Activated B cell treated with CpG ODN at 0.5 μM for 24 hours (primary cell): Measurements from ENCODE around the gene ATF6. TPM values are rescaled to one million over a fixed set of nuclear protein-coding genes. Genes with fewer than 3 reads are reported as not detected.

Experiments
- ATAC-seq: fragments of 200-7000 bp; cut with Tn5 transposase; one replicate; pipeline ENCODE4 v1.10.0; 2021; ENCODE audit warnings: low read depth, mild to moderate bottlenecking, moderate library complexity
- CTCF ChIA-PET: fragments of 350-600 bp; sonication (Branson Sonifier 250); formaldehyde crosslinking; loops from one replicate; lab custom pipeline; 2021; ENCODE audit warnings: antibody characterized with exemption; lab: Charles Lee
- POLR2A ChIA-PET: fragments of 350-600 bp; sonication (Branson Sonifier 250); formaldehyde crosslinking; loops from one replicate; lab custom pipeline; 2021; ENCODE audit warnings: antibody characterized with exemption; lab: Charles Lee
- DNase-seq: peaks from one replicate; pipeline ENCODE4 v3.0.0; 2022
- H3K27ac Mint-ChIP-seq: one replicate; pipeline ENCODE4 v1.8.0; 2020; ENCODE audit warnings: mixed read lengths
- H3K27me3 Mint-ChIP-seq: one replicate; pipeline ENCODE4 v1.8.0; 2021; ENCODE audit warnings: mixed read lengths
- H3K36me3 Mint-ChIP-seq: one replicate; pipeline ENCODE4 v1.8.0; 2021; ENCODE audit warnings: low read depth, mixed read lengths
- H3K4me1 Mint-ChIP-seq: one replicate; pipeline ENCODE4 v1.8.0; 2021; ENCODE audit warnings: mixed read lengths
- H3K4me3 Mint-ChIP-seq: one replicate; pipeline ENCODE4 v1.8.0; 2020; ENCODE audit warnings: mild to moderate bottlenecking, mixed read lengths
- H3K9me3 Mint-ChIP-seq: one replicate; pipeline ENCODE4 v1.8.0; 2020; ENCODE audit warnings: mixed read lengths
- intact Hi-C: fragments of 100-400 bp; cut with micrococcal nuclease; formaldehyde crosslinking; loops from one replicate; pipeline ENCODE4 v1.15.1; 2024
- total RNA-seq: library from RNA; stranded (reverse); gene quantifications from 2 replicates; pipeline ENCODE4 v1.2.3, GENCODE V29; 2022
- TF ChIP-seq, protein P1 (sequence below): fragments of 200-600 bp; IDR thresholded peaks from one replicate; pipeline ENCODE4 v1.8.0; 2022; ENCODE audit warnings: antibody characterized with exemption, mild to moderate bottlenecking

ATF6 gene
- total RNA-seq, 1 donor from 2014 or later = 24.6 TPM

DNA sequence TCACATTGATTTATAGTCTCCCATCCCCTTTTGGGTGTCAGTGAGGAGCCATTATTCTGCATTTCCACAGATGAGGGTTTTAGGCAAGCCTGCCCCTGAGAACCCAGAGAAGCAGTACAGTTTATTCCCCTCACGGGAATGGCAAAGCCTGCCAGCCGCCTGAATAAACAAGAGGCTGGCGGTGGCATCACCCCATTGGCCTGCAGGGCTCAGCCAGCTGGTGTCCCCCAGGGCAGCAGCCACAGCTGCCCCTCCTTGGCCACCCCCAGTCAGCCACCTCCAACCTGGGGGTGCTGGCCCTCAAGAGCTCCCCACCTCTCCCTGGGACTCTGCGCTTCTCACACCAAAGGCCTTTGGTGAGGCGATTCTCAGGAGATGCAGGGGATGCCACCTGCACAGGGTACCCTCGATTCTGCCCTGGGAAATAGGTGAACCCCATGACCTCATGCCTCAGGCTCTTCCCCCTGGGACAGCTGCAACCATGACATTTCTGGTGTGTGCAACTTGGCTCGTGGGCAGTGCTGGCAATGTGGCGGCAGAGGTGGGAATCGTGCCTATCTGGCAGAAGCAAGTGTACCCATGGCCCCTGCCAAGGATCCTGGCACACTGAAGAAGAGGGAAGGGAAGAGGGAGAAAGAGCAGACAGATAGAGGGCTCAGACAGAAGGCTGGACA is 243.5 kb downstream of the ATF6 start:
- H3K36me3 Mint-ChIP-seq = no peaks in the 10 kb centered on the region
- CTCF ChIA-PET = no interaction called here
- peaks cover 2% of the 10 kb centered on the region for H3K9me3 Mint-ChIP-seq
- H3K27ac Mint-ChIP-seq = no peak overlapping the region
- peaks cover 13% of the 10 kb centered on the region for H3K27me3 Mint-ChIP-seq
- intact Hi-C loops = no loop called here
- ATAC-seq = no peak
- no peak overlapping the region for H3K4me3 Mint-ChIP-seq
- TF ChIP-seq, protein P1, sequence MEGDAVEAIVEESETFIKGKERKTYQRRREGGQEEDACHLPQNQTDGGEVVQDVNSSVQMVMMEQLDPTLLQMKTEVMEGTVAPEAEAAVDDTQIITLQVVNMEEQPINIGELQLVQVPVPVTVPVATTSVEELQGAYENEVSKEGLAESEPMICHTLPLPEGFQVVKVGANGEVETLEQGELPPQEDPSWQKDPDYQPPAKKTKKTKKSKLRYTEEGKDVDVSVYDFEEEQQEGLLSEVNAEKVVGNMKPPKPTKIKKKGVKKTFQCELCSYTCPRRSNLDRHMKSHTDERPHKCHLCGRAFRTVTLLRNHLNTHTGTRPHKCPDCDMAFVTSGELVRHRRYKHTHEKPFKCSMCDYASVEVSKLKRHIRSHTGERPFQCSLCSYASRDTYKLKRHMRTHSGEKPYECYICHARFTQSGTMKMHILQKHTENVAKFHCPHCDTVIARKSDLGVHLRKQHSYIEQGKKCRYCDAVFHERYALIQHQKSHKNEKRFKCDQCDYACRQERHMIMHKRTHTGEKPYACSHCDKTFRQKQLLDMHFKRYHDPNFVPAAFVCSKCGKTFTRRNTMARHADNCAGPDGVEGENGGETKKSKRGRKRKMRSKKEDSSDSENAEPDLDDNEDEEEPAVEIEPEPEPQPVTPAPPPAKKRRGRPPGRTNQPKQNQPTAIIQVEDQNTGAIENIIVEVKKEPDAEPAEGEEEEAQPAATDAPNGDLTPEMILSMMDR = no peak
- DNase-seq = no peak
- POLR2A ChIA-PET = no interaction called here
- no peaks in the 10 kb centered on the region for H3K4me1 Mint-ChIP-seq

DNA sequence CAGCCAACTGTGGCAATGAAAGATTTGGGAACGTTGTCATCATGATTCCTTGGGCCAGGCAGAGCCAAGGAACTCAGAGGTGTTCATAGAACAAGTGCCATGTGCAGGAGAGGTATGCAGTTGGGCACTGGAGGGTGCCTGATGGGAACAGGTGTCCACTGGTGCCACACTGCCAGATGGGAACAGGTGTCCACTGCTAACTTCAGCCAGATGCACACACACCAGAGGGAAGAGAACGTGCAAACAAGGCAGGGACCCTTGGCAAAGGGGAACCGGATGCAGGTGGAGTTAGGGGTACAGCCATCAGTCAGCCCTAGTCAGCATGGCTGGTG is 244.0 kb downstream of the ATF6 start:
- intact Hi-C loops = no loop called here
- H3K36me3 Mint-ChIP-seq = no peaks in the 10 kb centered on the region
- no peak for DNase-seq
- CTCF ChIA-PET = no interaction called here
- H3K9me3 Mint-ChIP-seq = peaks cover 2% of the 10 kb centered on the region
- POLR2A ChIA-PET = no interaction called here
- TF ChIP-seq, protein P1 = no peak
- peaks cover 8% of the 10 kb centered on the region for H3K27me3 Mint-ChIP-seq
- H3K4me1 Mint-ChIP-seq = no peaks in the 10 kb centered on the region
- no peak overlapping the region for H3K4me3 Mint-ChIP-seq
- ATAC-seq = no peak
- H3K27ac Mint-ChIP-seq = no peak overlapping the region

DNA sequence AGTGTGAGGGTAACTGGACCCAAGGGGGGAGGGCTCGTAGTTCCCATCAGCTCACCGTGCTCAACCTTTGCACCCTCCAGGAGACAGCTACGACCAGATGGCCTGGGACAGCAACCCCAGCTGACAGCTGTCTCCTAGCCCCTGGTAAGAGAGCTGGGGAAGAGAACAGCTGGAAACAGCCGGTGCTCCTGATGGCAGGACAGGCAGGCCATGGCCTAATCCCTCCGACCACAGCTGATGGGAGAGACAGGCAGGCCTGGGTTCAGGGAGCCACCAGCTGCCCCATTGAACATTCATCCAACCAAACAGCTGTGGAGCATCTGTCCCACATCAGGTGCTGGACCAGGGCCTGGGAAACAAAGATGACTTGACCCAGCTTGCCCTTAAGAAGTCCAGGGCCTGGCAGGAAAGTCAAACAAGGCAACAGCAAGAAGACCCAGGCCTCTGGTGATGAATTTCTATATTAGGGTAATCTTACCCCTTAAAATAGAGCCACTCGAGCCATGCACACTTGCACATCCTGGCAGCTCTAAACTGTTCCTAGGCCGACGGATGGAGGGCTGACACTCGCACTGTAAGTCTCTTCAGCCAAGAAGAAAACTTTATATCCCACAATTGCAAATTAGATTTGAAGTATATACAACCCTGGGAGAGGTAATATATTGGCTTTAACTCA is 245.4 kb downstream of the ATF6 start:
- H3K36me3 Mint-ChIP-seq = no peaks in the 10 kb centered on the region
- ATAC-seq (no peak), DNase-seq (no peak)
- POLR2A ChIA-PET = no interaction called here
- TF ChIP-seq, protein P1 = no peak
- H3K4me3 Mint-ChIP-seq = no peak overlapping the region
- peaks cover 2% of the 10 kb centered on the region for H3K9me3 Mint-ChIP-seq
- CTCF ChIA-PET = no interaction called here
- H3K27ac Mint-ChIP-seq = no peak overlapping the region
- peaks cover 15% of the 10 kb centered on the region for H3K27me3 Mint-ChIP-seq
- no peaks in the 10 kb centered on the region for H3K4me1 Mint-ChIP-seq
- intact Hi-C loops = no loop called here

DNA sequence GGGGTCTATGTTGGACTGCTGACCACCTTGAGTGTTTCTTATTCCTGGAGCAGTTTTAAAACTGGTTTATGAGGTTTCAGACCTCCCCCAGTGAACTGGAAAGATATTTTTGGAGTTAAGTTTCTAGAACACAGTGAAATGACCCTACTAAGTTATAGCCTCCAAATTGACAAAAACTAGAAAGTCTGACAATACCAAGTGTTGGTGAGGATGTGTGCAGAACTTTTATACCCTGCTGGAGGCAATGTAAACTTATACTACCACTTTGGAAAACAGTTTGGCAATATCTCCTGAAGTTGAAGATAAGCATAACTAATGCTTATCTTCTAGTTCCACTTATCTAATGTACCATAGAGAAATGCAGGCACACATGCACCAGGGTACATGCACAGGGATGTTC is 247.2 kb downstream of the ATF6 start:
- intact Hi-C loops = no loop called here
- DNase-seq = no peak

More for the DNA sequence above, 247.2 kb downstream of the ATF6 start:
- ATAC-seq = no peak
- no peaks in the 10 kb centered on the region for H3K4me1 Mint-ChIP-seq
- ChIA-PET POLR2A (no interaction called here), CTCF (no interaction called here)
- TF ChIP-seq, protein P1 = no peak
- peaks cover 23% of the 10 kb centered on the region for H3K27me3 Mint-ChIP-seq
- no peaks in the 10 kb centered on the region for H3K36me3 Mint-ChIP-seq
- H3K27ac Mint-ChIP-seq = no peak overlapping the region
- H3K9me3 Mint-ChIP-seq = peaks cover 4% of the 10 kb centered on the region
- H3K4me3 Mint-ChIP-seq = no peak overlapping the region

Other genes with a start within 250 kb of the ATF6 start
- gene HSPA6, start 241.8 kb upstream of the ATF6 start, total RNA-seq = 4.0 and 4.5 TPM in 2 replicates
- 0.24 and 0.47 TPM in 2 replicates for gene FCGR3A, start 216.5 kb upstream of the ATF6 start, total RNA-seq
- gene FCGR3B, start 135.1 kb upstream of the ATF6 start, total RNA-seq = not detected in 2 replicates
- 72.3 and 77.5 TPM in 2 replicates for gene FCGR2B, start 103.2 kb upstream of the ATF6 start, total RNA-seq
- 175 and 178 TPM in 2 replicates for gene FCRLA, start 59.1 kb upstream of the ATF6 start, total RNA-seq
- gene FCRLB, start 44.8 kb upstream of the ATF6 start, total RNA-seq = 2.1 and 2.4 TPM in 2 replicates
- 37.2 and 38.9 TPM in 2 replicates for gene DUSP12, start 16.5 kb upstream of the ATF6 start, total RNA-seq